Keratinocyte (primary cell): Measurements from ENCODE around the gene SLC18A2. TPM values are rescaled to one million over a fixed set of nuclear protein-coding genes. Genes with fewer than 3 reads are reported as not detected.

Experiments
- DNase-seq: peaks from one replicate; pipeline ENCODE4 v3.0.0-alpha.2; 2011; ENCODE audit warnings: low read depth, missing footprints, low spot score
- FAIRE-seq: peaks from 2 replicates; lab custom pipeline; 2011; peaks lifted over from hg19 to GRCh38; lab: Jason Lieb, UNC
- H2AFZ ChIP-seq: 2 replicates; pipeline ENCODE4 v1.6.0; 2012; ENCODE audit warnings: low read length, control low read depth, inconsistent platforms; ENCODE audit not compliant: control insufficient read depth
- H3K27ac ChIP-seq: 2 replicates; pipeline ENCODE4 v1.5.1; 2011; ENCODE audit warnings: low read length; ENCODE audit not compliant: control insufficient read depth, insufficient read depth
- H3K27me3 ChIP-seq: 3 replicates; pipeline ENCODE4 v1.6.0; 2011; ENCODE audit warnings: low read length; ENCODE audit not compliant: control insufficient read depth, insufficient read depth; ENCODE audit errors: extremely low read depth
- H3K36me3 ChIP-seq, 2 experiments: 2 replicates in 1 of 2; 3 replicates in 1 of 2; pipeline ENCODE4 v1.5.1; 2011; ENCODE audit warnings: low read length in 2 of 2, mild to moderate bottlenecking in 1 of 2; ENCODE audit not compliant: control insufficient read depth in 2 of 2, insufficient read depth in 2 of 2; ENCODE audit errors: extremely low read depth in 1 of 2
- H3K4me1 ChIP-seq: 3 replicates; pipeline ENCODE4 v1.5.1; 2011; ENCODE audit warnings: low read length; ENCODE audit not compliant: control insufficient read depth, insufficient read depth; ENCODE audit errors: extremely low read depth
- H3K4me2 ChIP-seq: 3 replicates; pipeline ENCODE4 v1.6.0; 2011; ENCODE audit warnings: low read depth, low read length; ENCODE audit not compliant: control insufficient read depth, insufficient read depth; ENCODE audit errors: extremely low read depth
- H3K4me3 ChIP-seq, 3 experiments: fragments of 200-600 bp in 1 of 3; sonication (generic) in 1 of 3; 2 replicates in 2 of 3; 3 replicates in 1 of 3; pipeline ENCODE4 v1.5.1; 2011 to 2016; ENCODE audit warnings: low read length in 3 of 3, mild to moderate bottlenecking in 3 of 3, control low read depth in 2 of 3, inconsistent platforms in 1 of 3, low read depth in 1 of 3, mixed read lengths in 1 of 3, mixed run types in 1 of 3, moderate library complexity in 1 of 3; ENCODE audit not compliant: control insufficient read depth in 2 of 3, insufficient read depth in 2 of 3; ENCODE audit errors: extremely low read depth in 1 of 3
- H3K79me2 ChIP-seq: 2 replicates; pipeline ENCODE4 v1.6.0; 2012; ENCODE audit warnings: low read length; ENCODE audit not compliant: control insufficient read depth, insufficient read depth
- H3K9ac ChIP-seq: 3 replicates; pipeline ENCODE4 v1.6.0; 2011; ENCODE audit warnings: low read length; ENCODE audit not compliant: control insufficient read depth, insufficient read depth; ENCODE audit errors: extremely low read depth
- H3K9me1 ChIP-seq: 3 replicates; pipeline ENCODE4 v1.6.0; 2011; ENCODE audit warnings: low read length; ENCODE audit not compliant: control insufficient read depth, insufficient read depth; ENCODE audit errors: extremely low read depth
- H3K9me3 ChIP-seq: 2 replicates; pipeline ENCODE4 v1.5.1; 2012; ENCODE audit warnings: low read depth, low read length; ENCODE audit not compliant: control insufficient read depth
- H4K20me1 ChIP-seq: 3 replicates; pipeline ENCODE4 v1.6.0; 2011; ENCODE audit warnings: low read length; ENCODE audit not compliant: control insufficient read depth, insufficient read depth; ENCODE audit errors: extremely low read depth
- CTCF ChIP-seq, 3 experiments: IDR thresholded peaks in 1 of 3; conservative IDR thresholded peaks in 1 of 3; optimal IDR thresholded peaks in 1 of 3; 2 replicates in 2 of 3; 3 replicates in 1 of 3; pipeline versions ENCODE3 to v1.5.1; 2011; ENCODE audit warnings: low read length in 3 of 3, mild to moderate bottlenecking in 3 of 3, moderate library complexity in 2 of 3, control low read depth in 1 of 3, inconsistent platforms in 1 of 3; ENCODE audit not compliant: insufficient read depth in 2 of 3; ENCODE audit errors: extremely low read depth in 1 of 3
- EZH2 ChIP-seq: IDR thresholded peaks from one replicate; pipeline ENCODE4 v1.6.1; 2012; ENCODE audit warnings: inconsistent platforms, mild to moderate bottlenecking, low read length, moderate library complexity
- dilution Hi-C: fragments of 300-500 bp; cut with MboI; formaldehyde crosslinking; loops from one replicate; pipeline ENCODE4 v1.7.0; 2020; ENCODE audit warnings: low sequenced_read_pairs; ENCODE audit not compliant: extremely low pct_ligation_motif_present
- polyA plus RNA-seq, 5 experiments: library from polyadenylated mRNA; depleted of rRNA in 3 of 5; stranded (reverse) in 3 of 5; stranded (forward) in 1 of 5; unstranded in 1 of 5; fragments of >200 nt; gene quantifications; 1 replicate in 1 of 5; 2 replicates in 3 of 5; 3 replicates in 1 of 5; pipeline versions ENCODE4 v1.2.1 to v1.2.3, GENCODE V29; 2011 to 2012; ENCODE audit warnings: missing spikeins in 2 of 5, low read depth in 1 of 5, low replicate concordance in 1 of 5

SLC18A2 gene
- polyA plus RNA-seq, 1 donor (not counting 4 experiments of a cell fraction or from before 2014, with no cell fraction given): not detected

- Histone ChIP-seq H3K4me3 (no peak overlapping the region), H2AFZ (no peak overlapping the region), H3K27me3 (peaks cover 5% of the 10 kb centered on the region), H3K27ac (no peak overlapping the region), H3K79me2 (no peaks in the 10 kb centered on the region), H3K9ac (no peak overlapping the region), H3K36me3 (no peaks in the 10 kb centered on the region), H3K4me1 (no peaks in the 10 kb centered on the region), H3K4me2 (no peak overlapping the region), H3K9me1 (no peaks in the 10 kb centered on the region), H3K9me3 (no peaks in the 10 kb centered on the region), H4K20me1 (no peaks in the 10 kb centered on the region)
- DNase-seq (no peak), FAIRE-seq (no peak)
- TF ChIP-seq CTCF (optimal IDR thresholded peaks at IDR 0.05 in 1 of 3, IDR thresholded peaks at IDR 0.05 in 1 of 3, conservative IDR thresholded peaks at IDR 0.05 in 1 of 3; ENCODE audit: extremely low read depth in 1 of 3, insufficient read depth in 2 of 3, low read length in 3 of 3): no peak
- no peak for TF ChIP-seq EZH2
- dilution Hi-C loops: no loop called here
Observed at GRCh38 chr10:117256910-117257309, 16.0 kb downstream of the SLC18A2 start.

DNA sequence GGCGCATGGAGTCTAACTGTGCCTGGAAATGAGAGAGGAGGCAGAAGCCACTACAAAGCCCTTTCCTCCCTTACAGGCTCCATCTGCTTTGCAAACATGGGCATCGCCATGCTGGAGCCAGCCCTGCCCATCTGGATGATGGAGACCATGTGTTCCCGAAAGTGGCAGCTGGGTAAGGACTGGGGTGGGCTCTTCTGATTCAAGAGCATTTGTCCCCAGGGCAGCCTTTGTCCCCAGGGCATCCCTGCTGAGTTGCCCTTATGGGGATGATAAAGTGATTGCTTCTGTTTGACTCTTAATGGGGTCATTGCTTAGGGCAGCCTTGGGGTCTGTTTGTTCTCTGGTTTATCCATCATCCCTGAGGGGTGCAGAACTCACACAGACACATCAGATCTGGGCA lies 16.8 kb downstream of the SLC18A2 start:
- TF ChIP-seq CTCF (optimal IDR thresholded peaks at IDR 0.05 in 1 of 3, IDR thresholded peaks at IDR 0.05 in 1 of 3, conservative IDR thresholded peaks at IDR 0.05 in 1 of 3; ENCODE audit: extremely low read depth in 1 of 3, insufficient read depth in 2 of 3, low read length in 3 of 3) (no peak), EZH2 (no peak)
- Histone ChIP-seq H3K27me3 (peaks cover 6% of the 10 kb centered on the region), H3K27ac (no peak overlapping the region), H3K4me2 (no peak overlapping the region), H4K20me1 (no peaks in the 10 kb centered on the region), H2AFZ (no peak overlapping the region), H3K4me1 (no peaks in the 10 kb centered on the region), H3K9me3 (no peaks in the 10 kb centered on the region), H3K79me2 (no peaks in the 10 kb centered on the region), H3K36me3 (no peaks in the 10 kb centered on the region), H3K4me3 (no peak overlapping the region), H3K9me1 (no peaks in the 10 kb centered on the region), H3K9ac (no peak overlapping the region)
- dilution Hi-C loops: no loop called here
- FAIRE-seq (no peak), DNase-seq (no peak)
